C4-2B (cell line): ENCODE results near the gene WAC.

Source experiments
- ZFX ChIP-seq: fragments of 450-650 bp; IDR thresholded peaks from 2 replicates; pipeline ENCODE4 v1.6.1; 2017
- TF ChIP-seq, protein P1 (sequence below): fragments of 450-650 bp; conservative IDR thresholded peaks from 2 replicates; pipeline ENCODE4 v1.5.1; 2017; ENCODE audit warnings: mild to moderate bottlenecking

GRCh38 chr10:28561531-28561930 lies 28.6 kb downstream of the WAC start:
- TF ChIP-seq, protein P1, sequence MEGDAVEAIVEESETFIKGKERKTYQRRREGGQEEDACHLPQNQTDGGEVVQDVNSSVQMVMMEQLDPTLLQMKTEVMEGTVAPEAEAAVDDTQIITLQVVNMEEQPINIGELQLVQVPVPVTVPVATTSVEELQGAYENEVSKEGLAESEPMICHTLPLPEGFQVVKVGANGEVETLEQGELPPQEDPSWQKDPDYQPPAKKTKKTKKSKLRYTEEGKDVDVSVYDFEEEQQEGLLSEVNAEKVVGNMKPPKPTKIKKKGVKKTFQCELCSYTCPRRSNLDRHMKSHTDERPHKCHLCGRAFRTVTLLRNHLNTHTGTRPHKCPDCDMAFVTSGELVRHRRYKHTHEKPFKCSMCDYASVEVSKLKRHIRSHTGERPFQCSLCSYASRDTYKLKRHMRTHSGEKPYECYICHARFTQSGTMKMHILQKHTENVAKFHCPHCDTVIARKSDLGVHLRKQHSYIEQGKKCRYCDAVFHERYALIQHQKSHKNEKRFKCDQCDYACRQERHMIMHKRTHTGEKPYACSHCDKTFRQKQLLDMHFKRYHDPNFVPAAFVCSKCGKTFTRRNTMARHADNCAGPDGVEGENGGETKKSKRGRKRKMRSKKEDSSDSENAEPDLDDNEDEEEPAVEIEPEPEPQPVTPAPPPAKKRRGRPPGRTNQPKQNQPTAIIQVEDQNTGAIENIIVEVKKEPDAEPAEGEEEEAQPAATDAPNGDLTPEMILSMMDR, result no peak
- TF ChIP-seq ZFX, result no peak
